DLD1 (cell line): Measurements from ENCODE around the gene BPIFB6.
"Not testable (repeated sequence)": the region's sequence is repeated elsewhere in the genome, so short reads cannot be mapped to it uniquely, and the experiment has no call there.

ENCODE experiments used
- in situ Hi-C: cut with HindIII; loops from 2 replicates; pipeline ENCODE4 v1.10.0; 2017; ENCODE audit warnings: low sequenced_read_pairs

BPIFB6 gene

DNA sequence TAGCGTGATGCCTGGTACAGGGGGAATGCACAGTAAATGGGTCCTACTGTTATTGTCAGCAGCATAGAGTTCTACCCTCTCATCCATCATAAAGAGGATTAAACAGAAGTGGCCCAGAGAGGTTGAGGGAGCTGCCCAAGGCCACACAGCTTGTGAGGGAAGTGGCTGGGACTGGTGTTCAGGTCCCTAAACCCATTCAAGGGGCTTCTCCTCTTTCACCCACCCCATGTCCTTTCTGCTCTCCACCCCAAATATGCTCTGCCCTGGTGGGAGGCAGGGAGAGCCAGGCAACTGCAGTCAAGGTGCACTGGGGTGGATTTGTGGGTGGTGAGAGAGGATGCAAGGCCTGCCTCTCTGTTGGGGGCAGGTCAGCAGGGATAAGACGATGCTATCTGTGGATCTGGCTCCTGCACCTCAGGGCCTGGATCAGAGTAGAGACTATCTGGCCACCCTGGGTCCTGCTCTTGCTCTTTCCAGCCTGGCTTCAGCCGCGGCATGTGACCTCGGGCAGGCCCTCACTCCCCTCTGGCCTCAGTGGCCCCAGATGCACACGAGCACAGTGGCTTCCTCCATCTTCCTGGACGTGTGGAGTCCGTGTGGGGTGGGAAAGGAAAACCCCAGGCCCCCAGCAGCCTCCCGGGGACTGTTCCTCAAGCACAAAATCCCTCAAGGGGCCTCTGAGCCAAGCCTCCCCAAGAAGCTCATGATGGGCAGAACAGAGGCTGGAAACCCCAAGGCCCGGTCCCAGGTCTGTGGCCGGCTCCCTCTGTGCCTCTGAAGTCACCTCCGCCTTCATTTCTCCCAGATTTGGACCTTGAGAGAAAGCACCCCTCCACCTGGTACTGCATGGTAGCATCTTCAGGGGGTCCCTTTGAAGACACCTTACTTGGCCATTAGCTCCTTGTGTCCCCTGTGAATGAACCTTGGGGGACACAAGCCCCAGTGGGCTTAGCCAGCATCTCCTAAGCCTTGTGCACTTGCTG lies 3.4 kb upstream of the BPIFB6 start:
- in situ Hi-C loops: no loop called here

DNA sequence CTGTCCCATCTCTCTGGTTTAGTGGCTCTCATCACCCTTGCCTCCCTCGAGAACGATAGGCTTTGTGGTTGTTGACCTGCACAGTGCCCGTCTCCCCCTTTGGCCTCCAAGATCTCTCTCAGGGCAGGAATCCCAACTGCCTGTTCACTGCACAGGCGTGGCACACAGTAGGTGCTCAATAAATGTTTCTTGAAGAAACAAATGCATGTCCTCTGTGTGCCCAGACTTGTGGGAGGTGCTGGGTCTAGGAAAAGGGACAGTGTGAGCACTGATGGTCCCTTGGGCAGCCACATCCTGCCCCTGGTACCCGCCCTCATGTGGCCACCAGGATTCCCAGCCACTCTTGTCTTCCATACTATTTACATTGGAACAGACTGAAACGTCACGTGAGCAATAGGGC lies 2.6 kb upstream of the BPIFB6 start:
- in situ Hi-C loops: no loop called here

DNA sequence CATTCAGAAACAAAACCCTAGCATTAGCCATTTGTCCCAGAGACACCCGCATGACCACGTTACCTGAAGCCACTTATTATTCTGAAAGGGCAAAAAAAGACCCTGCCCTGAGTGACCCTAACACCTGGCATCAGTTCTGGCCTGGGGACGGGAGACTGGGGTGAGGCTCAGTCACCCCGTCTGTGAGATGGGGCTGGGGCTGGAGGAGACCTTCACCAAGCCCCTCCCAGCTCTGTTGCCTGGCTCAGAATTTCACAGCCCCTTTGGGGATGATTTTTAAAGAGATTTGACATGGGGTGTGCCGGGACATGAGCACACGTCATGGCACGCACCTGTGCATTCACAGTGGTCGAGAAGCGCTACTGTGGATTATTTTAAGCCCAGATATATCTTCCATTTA lies 1.4 kb upstream of the BPIFB6 start:
- in situ Hi-C loops: no loop called here

DNA sequence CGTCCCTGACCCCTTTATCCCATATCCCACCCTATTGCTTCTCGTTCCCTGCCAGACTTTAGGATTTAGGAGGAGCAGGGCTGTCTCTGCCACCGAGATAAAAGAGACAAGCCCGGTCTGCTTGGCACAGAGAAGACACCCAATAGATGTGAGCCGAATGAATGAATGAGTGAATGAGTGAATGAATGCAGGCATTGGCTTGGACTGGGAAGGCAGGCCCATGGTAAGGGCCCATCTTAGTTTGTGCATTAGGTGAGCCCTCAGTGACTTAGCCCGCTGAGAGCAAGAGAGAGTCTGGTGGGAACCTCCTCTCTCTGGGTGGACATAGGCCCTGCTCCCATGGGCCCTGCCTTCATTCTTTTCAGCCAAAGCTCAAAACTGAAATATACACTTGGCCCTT lies 879 bp upstream of the BPIFB6 start:
- in situ Hi-C loops: no loop called here

DNA sequence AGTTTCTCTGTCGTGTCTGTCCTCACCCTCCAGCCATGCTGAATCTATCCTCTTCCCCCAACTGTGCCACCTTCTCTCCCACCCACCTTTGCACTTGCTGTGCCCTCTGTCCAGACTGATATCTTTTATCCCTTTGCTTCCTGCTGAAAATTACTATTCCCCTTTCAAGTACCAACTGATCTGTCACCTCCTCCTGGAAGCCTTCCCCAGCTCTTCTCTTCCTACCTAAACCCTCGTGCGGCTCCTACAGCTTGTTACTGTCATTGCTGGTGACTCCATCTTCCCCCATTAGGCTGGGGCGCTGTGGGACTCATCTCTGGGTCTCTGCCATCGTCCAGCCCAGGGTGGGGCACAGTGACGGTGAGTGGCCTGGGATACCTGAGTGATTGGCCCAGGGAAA lies 1.1 kb downstream of the BPIFB6 start:
- in situ Hi-C loops: no loop called here

DNA sequence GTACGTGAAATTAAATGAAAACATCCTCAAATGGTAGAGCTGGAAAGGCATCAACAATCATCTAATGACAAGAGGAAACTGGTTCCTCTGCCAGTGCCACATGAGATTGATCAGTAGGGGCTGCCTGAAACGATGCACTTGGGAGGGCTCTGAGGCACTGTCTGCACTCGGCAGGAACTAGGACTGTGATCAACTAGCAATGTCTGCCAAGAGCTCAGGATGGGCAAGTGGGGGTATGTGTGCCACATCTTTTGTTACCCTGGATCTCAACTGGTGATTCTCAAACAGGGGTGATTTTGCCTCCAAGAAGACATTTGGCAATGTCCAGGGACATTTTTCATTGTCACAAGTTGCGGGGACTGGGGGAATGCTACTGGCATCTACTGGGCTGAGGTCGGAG lies 1.9 kb downstream of the BPIFB6 start:
- in situ Hi-C loops: no loop called here

DNA sequence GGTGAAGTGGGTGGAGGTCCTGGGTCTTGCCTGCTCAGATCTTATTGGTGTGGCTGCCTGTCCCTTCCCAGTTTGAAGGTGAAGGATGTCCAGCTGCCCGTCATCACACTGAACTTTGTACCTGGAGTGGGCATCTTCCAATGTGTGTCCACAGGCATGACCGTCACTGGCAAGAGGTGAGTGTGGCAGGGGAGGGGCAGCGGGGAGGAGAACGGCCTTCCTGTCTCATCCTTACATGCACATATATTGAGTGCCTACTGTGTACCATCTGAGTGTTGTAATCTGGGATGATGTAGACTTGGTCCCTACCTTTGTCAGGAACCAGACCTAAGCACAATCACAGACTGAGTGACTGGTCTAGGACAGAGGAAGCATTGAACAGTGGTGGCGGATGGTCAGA lies 2.7 kb downstream of the BPIFB6 start:
- in situ Hi-C loops: no loop called here

DNA sequence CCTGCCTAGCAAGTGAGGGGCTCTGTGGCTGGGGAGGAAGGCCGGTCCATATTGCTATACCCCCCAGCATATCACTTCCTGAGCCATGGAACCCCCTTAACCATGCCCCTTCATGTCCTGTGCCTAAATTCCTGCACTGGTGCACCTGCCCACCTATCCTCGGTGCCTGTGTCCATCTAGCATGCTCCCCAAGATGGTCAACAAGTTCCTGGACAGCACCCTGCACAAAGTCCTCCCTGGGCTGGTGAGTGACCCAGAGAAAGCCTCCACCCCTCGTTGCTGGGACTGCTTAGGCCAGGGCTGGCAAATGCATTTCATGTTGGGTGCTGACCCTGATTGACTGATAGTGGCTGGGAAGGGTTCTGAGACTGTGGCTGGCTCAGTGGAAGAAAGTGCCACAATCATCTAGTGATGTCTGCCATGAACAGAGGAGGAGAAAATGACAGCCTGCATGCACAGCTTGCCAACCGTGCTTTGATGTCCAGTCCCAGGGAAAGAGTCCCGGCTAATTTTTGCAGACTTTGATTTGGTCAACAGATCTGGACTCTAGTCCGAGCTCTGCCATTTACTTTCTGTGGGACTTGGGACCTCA lies 3.5 kb downstream of the BPIFB6 start:
- in situ Hi-C loops: no loop called here

DNA sequence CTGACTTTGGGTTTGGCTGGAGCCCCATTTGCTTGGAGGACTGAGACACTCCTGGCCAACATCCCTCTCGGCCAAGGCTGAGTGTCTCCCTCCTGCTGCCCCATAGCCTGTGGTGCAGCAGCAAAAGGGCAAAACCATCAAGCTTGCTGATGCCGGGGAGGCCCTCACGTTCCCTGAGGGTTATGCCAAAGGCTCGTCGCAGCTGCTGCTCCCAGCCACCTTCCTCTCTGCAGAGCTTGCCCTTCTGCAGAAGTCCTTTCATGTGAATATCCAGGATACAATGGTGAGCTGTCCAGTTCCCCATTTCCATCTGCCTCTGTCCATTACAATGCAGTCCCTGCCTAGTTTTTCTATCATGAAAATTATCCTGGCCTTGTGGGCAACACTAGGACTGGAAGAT lies 6.0 kb downstream of the BPIFB6 start:
- in situ Hi-C loops: no loop called here

DNA sequence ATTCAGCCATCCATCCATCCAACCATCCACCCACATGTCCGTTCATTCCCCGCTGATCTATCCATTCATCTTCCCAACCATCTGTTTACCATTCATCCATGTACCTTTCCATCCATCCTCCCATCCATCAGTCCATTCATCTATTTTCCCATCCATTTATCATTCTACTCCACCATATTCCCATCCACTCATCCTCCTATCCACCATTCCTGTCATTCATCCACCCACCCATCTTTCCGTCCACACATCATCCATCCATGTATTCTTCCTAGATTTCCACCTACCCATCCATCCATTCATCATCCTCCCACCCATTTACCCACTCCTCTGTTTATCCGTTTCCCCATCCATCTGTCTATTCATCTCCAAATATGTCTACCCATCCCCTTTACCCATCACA lies 6.8 kb downstream of the BPIFB6 start:
- in situ Hi-C loops: no loop called here

DNA sequence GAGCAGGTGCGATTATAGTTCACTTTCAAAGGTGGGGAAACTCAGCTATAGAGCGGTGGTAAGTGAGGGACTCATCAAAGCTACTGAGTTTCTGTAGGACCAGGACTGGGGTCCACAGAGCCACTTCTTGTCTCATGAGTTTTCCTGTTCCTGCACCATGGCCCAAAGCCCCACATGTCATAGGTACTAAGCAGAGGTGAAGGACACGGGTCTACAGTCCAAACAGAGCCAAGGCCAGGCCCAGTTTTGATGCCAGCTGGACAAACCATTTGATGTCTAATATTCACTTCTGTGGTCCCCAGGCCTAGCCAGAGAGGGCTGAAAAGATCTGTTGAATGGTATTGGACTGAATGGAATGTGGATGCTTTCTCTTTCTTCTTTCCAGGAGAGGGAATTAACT lies 11.0 kb downstream of the BPIFB6 start:
- in situ Hi-C loops: no loop called here

DNA sequence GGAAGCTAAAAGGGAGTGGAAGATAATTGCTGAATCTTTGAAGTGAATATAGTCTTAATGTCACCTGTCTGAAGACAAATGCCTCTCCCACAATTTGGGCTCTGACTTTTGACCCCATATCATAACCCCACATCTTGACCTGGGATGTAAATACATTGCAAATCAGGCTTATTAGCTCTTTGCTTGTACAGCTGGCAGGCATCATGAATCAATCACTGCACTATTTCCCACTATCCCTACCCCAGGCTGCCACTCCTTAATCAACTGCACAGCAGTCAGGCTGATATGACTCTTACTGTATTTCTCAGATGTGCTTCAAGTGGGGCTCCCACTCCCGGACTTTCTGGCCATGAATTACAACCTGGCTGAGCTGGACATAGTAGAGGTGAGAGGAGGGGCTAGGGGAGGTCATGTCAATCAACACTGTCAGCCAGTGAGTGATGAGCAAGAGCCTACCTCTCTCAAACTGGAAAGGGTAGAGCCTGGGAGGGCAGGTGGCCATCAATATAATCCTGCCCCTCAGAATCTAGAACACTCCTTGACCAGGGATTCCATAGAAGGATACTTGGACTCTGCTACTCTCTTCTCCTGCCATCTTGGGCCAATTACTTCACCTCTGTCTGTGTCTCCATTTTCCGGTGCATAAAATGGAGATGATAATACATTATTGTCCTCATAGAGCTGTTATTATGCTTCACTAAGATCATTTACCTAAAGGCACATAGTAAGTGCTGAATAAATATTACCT lies 11.7 kb downstream of the BPIFB6 start:
- in situ Hi-C loops: no loop called here

DNA sequence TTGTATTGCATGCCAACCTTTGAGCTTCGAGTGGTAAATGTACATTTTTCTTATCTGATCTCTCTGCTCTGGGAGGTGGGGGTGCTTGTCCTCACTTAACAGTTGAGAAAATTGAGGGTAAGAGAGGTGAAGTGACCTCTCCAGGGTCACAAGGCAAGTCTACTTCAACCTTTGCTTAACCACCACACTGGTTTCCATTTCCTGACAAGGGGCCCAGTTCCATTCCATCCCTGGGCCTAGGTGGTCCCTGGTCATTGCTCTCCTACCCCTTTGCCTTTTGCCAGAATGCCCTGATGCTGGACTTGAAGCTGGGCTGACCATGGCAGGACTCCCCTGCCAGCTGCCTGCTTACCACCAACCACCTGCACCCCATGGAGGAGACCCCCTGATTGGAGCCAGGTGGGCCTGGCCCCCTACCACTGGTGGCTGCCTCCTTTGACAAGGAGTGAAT lies 12.3 kb downstream of the BPIFB6 start:
- in situ Hi-C loops: no loop called here

DNA sequence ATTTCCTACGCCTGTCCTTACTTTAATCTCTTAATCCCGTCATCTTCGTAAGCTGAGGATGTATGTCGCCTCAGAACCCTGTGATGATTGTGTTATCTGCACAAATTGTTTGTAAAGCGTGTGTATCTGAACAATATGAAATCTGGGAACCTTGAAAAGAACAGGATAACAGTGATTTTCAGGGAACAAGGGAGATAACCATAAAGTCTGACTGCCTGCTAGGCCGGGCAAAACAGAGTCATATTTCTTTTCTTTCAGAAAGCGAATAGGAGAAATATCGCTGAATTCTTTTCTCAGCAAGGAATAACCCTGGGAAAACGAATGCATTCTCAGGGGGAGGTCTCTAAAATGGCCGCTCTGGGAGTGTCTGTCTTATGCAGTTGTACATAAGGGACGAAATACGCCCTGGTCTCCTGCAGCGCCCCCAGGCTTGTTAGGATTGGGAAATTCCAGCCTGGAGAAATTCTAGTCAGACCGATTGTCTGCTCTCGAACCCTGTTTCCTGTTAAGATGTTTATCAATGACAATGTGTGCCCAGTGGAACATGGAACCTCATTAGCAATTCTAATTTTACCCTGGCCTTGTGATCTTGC lies 13.8 kb downstream of the BPIFB6 start:
- in situ Hi-C loops: not testable (repeated sequence)

DNA sequence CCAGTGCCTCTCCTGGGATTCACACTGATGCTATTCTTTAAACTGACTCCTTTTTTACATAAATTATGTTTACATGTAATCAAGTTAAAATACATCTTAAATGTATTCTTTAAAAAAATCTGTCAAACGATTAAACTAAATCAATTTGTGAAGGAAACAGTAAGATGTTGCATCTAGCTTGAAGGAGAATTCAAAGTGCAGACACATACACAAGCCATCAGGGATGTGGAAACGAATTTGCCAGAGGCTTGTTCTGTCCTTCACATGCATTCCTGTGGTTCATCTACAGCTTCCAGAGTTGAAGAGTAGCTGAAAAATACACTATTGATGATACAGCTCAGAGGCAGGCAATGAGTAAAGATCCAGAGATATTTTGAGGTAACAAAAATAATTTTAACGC lies 15.0 kb downstream of the BPIFB6 start:
- in situ Hi-C loops: no loop called here

DNA sequence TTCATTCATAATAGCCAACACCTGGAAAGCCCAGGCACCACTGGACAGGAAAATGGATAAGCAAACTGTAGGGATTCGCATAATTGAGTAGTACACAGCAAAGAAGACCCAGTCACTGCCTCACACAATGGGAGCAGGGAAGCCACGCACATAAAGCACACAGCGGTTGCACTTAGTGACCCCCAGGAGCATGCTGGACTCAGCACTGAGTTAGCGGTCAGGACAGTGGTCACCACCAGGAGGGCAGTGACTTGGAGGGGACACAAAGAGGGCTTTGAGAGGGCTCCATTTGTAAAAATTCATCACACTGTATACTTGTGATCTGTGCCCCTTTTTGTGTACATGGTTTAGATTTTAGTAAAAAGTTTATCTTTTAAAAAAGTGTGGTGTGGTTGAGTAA lies 19.9 kb downstream of the BPIFB6 start:
- in situ Hi-C loops: no loop called here

DNA sequence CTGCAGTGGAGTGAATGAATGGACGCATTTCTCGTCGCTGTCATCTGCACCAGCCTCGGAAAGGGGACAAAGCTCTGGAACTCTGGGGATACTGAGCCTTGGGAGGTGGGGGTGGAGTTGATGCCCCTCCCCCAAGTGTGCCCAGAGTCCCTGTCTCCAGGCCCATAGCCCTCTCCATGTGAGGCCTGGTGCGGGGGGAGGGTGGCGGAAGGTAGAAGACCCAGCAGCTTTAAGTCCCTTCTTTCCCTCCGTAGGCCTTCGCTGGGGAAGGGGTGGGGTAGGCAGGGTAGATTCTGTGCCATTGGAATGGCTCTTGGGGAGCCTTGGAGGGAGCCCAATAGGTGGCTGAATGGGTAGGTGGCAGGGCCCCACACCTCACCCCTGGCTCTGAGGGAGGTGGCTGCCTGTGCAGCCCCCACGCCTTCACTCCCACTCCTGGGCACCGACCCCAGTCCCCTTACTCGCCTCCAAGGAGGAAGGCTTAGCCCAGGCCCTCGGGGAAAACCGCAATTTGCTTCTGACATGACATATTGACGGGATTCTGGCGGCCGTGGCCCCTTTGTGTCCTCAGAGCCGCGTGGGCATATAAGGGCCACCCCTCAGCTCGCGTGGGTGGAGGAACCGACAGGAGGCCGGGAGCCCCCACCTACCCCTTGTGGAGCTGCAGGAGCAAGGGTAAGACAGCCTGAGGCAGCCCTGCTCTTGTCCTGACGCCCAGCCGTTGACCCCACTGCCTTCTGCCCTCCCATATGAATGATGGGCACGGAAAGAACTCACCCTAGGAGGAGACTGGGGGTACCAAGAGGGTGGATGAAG lies 22.1 kb downstream of the BPIFB6 start, which contains the start of gene BPIFB3:
TSS of gene BPIFB3 (plus strand) at position 613 of the 816 bp plus-strand sequence. CDS start 1,533 bp downstream, outside the sequence.
- in situ Hi-C loops: no loop called here

DNA sequence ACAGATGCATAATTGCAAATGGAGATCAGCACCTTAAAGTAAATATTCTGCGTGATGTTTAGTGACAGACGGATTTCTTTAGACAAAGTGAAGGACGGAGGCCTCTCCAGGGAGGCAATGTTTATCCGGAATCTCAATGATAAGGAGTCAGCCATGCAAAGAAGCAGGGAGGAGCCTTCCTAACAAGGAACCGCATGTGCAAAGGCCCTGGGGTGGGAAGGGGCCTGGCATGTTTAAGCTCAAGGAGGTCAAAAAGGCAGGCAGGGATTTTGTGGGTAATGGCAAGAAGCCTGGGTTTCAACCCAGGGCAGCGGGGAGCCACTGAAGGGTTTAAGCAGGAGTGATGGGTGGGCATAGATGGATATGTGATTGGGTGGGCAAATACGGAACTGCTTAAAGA lies 22.9 kb downstream of the BPIFB6 start:
- in situ Hi-C loops: no loop called here

DNA sequence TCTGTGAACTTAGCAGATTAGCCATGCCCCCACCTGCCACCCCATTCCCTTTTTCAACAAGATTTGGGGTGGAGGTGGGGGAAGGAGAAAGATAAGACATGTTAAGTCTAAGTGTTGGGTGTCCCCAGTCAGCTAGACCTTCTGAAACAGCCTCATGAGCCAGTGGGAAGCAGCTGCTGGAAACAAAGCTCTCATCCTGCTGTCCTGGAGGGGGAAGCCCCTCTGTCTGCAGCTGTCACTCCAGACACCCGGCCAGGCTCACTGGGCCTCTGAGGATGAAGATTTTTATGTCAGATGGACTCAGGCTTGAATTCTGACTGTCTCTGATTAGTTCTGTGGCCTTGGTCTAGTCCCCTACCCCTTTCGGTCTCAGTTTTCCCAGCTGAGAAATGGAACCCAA lies 23.3 kb downstream of the BPIFB6 start:
- in situ Hi-C loops: no loop called here

DNA sequence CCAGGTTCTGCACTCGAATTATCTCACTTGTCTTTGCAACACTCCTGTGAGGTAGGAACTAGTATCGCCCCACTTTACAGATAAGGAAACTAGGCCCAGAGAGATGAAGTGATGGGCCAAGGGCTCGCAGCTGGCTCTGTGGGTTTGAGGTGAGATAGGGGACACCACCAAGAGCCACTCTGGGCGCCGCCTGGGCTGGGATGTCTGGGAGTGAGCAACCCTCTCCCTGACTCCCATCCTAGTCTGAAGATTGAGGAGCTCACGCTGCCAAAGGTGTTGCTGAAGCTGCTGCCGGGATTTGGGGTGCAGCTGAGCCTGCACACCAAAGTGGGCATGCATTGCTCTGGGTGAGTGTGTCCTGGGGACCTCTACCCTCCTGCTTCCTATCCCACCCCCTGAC lies 27.7 kb downstream of the BPIFB6 start:
- in situ Hi-C loops: no loop called here
